DND-41 (cell line): ENCODE measurements around the gene FAM110A.
A peak's percentile ranks its signal among the peaks of the same experiment; 100 is the strongest.

Experiments
- EZH2 ChIP-seq: IDR thresholded peaks from 3 replicates; pipeline ENCODE4 v1.6.1; 2012; ENCODE audit warnings: borderline replicate concordance, low read depth, mild to moderate bottlenecking, moderate library complexity, low read length, inconsistent platforms; ENCODE audit not compliant: severe bottlenecking
- TF ChIP-seq, protein P1 (sequence below): IDR thresholded peaks from 2 replicates; pipeline ENCODE4 v1.5.1; 2012; ENCODE audit warnings: borderline replicate concordance, low read length, moderate library complexity, mild to moderate bottlenecking; ENCODE audit not compliant: poor library complexity, severe bottlenecking; ENCODE audit errors: extremely low read depth

DNA sequence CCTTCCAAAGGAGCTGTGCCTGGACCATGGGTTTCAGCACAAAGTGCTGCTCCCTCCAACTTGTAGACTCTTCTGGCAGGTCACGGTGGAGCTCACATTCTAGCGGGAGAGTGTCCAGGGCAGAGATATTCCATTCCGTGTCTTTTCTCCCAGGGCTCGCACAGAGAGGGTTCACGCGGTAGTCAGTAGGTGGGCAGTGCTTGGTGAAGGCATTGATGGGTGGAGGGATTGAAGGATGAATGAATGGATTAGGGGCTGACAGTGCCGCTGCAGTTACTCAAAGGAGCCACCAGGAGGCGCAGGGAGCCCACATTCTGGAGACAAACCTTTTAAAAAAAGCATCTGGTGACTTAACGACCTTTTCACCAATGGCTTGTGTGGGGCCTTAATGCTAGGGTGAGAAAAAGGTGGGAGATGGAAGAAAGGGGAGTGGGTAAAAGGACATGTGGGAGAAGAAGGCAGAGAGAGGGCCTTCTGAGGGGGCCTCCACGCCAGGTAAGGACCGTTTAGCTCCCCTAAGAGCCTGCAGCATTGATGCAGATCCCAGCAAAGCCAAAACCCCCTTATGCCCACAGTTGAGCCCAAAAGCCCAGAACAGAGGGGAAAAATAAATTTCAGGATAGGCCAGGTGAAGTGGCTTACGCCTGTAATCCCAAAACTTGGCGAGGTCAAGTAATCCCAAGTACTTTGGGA lies 17.5 kb upstream of the FAM110A start:
- TF ChIP-seq EZH2 = no peak
- TF ChIP-seq, protein P1, sequence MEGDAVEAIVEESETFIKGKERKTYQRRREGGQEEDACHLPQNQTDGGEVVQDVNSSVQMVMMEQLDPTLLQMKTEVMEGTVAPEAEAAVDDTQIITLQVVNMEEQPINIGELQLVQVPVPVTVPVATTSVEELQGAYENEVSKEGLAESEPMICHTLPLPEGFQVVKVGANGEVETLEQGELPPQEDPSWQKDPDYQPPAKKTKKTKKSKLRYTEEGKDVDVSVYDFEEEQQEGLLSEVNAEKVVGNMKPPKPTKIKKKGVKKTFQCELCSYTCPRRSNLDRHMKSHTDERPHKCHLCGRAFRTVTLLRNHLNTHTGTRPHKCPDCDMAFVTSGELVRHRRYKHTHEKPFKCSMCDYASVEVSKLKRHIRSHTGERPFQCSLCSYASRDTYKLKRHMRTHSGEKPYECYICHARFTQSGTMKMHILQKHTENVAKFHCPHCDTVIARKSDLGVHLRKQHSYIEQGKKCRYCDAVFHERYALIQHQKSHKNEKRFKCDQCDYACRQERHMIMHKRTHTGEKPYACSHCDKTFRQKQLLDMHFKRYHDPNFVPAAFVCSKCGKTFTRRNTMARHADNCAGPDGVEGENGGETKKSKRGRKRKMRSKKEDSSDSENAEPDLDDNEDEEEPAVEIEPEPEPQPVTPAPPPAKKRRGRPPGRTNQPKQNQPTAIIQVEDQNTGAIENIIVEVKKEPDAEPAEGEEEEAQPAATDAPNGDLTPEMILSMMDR = peak; percentile 100
